ENCODE measurements around the gene NELFCD. TPM values are rescaled to one million over a fixed set of nuclear protein-coding genes. Genes with fewer than 3 reads are reported as not detected.

The NELFCD gene
- total and polyA plus RNA-seq, 10 of the 15 experiments (the other 5 are each of a cell fraction or from before 2014, with no cell fraction given) = 8.9 to 109 (median 82.9) TPM

DNA sequence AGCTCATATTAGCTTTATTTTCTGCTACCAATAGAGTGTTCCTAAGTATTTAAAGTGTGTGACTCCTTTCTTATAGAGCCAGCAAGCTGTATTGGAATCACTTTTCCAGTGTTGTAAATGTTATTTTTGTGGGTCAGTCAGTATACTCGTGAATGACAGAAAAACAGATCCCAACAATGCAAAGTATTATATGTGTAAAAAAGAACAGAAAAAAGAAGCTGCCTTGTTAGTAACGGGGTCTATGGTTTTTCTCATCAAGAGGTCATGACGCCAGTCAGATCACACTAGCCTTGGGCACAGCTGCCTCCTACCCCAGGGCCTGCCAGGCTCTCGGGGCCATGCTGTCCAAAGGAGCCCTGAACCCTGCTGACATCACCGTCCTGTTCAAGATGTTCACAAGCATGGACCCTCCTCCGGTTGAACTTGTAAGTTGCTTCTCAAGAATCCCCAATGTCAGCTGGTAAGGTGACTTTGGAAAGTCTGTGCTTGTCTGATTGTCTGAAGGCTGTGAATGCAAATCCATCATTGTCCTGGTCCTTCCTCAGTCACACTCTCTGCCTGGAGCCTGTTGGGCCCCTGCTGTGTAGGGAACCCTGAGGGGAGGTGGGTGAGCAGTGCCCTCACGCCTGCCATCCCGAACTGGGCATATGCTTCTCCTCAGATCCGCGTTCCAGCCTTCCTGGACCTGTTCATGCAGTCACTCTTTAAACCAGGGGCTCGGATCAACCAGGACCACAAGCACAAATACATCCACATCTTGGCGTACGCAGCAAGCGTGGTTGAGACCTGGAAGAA is 9.8 kb downstream of the NELFCD start:
- CTCF ChIA-PET = interaction anchor here (1.1 kb wide), 1 partner anchor 121 kb away, joined by 4 read pairs; no protein-coding TSS in a partner anchor
- SMC1A ChIA-PET (ENCODE audit: uncharacterized antibody, unreplicated experiment) = interaction anchor here (0.6 kb wide), 1 partner anchor 104 kb away, joined by 3 read pairs; no protein-coding TSS in a partner anchor
- in situ Hi-C loops (cut with MboI) (no loop called here), intact Hi-C loops (cut with micrococcal nuclease; ENCODE audit: unreplicated experiment) (no loop called here)
- Histone ChIP-seq H3K79me2 (ENCODE audit: control insufficient read depth, insufficient read depth, low read length) (peaks cover 2% of the 10 kb centered on the region), H3K4me3 (no peak overlapping the region), H3K27me3 (replicated peaks in 1 of 2; ENCODE audit: control insufficient read depth in 2 of 2, insufficient read depth in 2 of 2, low read length in 1 of 2) (no peaks in the 10 kb centered on the region), H3K9ac (ENCODE audit: control insufficient read depth, insufficient read depth, low read length) (no peak overlapping the region), H3K36me3 (ENCODE audit: control insufficient read depth in 2 of 2, insufficient read depth in 2 of 2, low read length in 1 of 2) (peaks cover 45 to 61% of the 10 kb centered on the region in 2 experiments), H3K4me2 (ENCODE audit: control insufficient read depth, insufficient read depth) (no peak overlapping the region), H3K9me3 (replicated peaks; ENCODE audit: control insufficient read depth, insufficient read depth, low read length) (no peaks in the 10 kb centered on the region), H4K20me1 (ENCODE audit: control insufficient read depth, insufficient read depth) (no peaks in the 10 kb centered on the region; the same call in 1 of the 2 replicates), H2AFZ (ENCODE audit: control insufficient read depth, low read depth, low read length) (no peak overlapping the region), H3K4me1 (ENCODE audit: control insufficient read depth, insufficient read depth, low read length) (peaks cover 14% of the 10 kb centered on the region), H3K27ac (ENCODE audit: control insufficient read depth, insufficient read depth) (no peak overlapping the region)
- RAD21 ChIA-PET (ENCODE audit: unreplicated experiment) = interaction anchor here (0.8 kb wide), 1 partner anchor 8 kb away, joined by 5 read pairs; no protein-coding TSS in a partner anchor
- FAIRE-seq (no peak), DNase-seq (ENCODE audit: low read depth, low spot score) (no peak), ATAC-seq (no peak)
- 98% methylated on average over 14 of the region's 14 CpGs for WGBS (ENCODE audit: insufficient coverage, insufficient replicate concordance, low lambda C conversion rate, missing lambda C conversion rate)
- no TSS peak for BruUV-seq (replicated peaks)
- POLR2A ChIA-PET = interaction anchor here (0.5 to 1.4 kb wide), 3 partner anchors 8 to 114 kb away, joined by 3 to 4 read pairs (median 4); partner anchors contain the start of gene NELFCD
- TF ChIP-seq ZSCAN29 (IDR thresholded peaks at IDR 0.05) (no peak), ZNF207 (IDR thresholded peaks at IDR 0.05; ENCODE audit: borderline replicate concordance) (no peak), YY1 (IDR thresholded peaks at IDR 0.05; ENCODE audit: low read depth, low read length) (no peak), ZNF622 (IDR thresholded peaks at IDR 0.05) (no peak), BHLHE40 (IDR thresholded peaks at IDR 0.05; ENCODE audit: borderline replicate concordance in 1 of 2, low read depth in 2 of 2, low read length in 1 of 2) (no peak), FOS (IDR thresholded peaks at IDR 0.05; ENCODE audit: borderline replicate concordance, extremely low read depth, insufficient read length) (no peak), POLR2AphosphoS5 (IDR thresholded peaks at IDR 0.05; ENCODE audit: low read length) (0 out of 2 replicates have a peak, but pooled peaks have one; percentile 27), POLR2A (IDR thresholded peaks at IDR 0.05; ENCODE audit: low read depth, low read length) (peak; percentile 57)
- TF ChIP-seq, protein P1, sequence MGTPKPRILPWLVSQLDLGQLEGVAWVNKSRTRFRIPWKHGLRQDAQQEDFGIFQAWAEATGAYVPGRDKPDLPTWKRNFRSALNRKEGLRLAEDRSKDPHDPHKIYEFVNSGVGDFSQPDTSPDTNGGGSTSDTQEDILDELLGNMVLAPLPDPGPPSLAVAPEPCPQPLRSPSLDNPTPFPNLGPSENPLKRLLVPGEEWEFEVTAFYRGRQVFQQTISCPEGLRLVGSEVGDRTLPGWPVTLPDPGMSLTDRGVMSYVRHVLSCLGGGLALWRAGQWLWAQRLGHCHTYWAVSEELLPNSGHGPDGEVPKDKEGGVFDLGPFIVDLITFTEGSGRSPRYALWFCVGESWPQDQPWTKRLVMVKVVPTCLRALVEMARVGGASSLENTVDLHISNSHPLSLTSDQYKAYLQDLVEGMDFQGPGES (IDR thresholded peaks at IDR 0.05) = no peak
- TF ChIP-seq, protein P2, sequence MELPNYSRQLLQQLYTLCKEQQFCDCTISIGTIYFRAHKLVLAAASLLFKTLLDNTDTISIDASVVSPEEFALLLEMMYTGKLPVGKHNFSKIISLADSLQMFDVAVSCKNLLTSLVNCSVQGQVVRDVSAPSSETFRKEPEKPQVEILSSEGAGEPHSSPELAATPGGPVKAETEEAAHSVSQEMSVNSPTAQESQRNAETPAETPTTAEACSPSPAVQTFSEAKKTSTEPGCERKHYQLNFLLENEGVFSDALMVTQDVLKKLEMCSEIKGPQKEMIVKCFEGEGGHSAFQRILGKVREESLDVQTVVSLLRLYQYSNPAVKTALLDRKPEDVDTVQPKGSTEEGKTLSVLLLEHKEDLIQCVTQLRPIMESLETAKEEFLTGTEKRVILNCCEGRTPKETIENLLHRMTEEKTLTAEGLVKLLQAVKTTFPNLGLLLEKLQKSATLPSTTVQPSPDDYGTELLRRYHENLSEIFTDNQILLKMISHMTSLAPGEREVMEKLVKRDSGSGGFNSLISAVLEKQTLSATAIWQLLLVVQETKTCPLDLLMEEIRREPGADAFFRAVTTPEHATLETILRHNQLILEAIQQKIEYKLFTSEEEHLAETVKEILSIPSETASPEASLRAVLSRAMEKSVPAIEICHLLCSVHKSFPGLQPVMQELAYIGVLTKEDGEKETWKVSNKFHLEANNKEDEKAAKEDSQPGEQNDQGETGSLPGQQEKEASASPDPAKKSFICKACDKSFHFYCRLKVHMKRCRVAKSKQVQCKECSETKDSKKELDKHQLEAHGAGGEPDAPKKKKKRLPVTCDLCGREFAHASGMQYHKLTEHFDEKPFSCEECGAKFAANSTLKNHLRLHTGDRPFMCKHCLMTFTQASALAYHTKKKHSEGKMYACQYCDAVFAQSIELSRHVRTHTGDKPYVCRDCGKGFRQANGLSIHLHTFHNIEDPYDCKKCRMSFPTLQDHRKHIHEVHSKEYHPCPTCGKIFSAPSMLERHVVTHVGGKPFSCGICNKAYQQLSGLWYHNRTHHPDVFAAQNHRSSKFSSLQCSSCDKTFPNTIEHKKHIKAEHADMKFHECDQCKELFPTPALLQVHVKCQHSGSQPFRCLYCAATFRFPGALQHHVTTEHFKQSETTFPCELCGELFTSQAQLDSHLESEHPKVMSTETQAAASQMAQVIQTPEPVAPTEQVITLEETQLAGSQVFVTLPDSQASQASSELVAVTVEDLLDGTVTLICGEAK (IDR thresholded peaks at IDR 0.05; ENCODE audit: borderline replicate concordance) = no peak
- TF ChIP-seq, protein P3, sequence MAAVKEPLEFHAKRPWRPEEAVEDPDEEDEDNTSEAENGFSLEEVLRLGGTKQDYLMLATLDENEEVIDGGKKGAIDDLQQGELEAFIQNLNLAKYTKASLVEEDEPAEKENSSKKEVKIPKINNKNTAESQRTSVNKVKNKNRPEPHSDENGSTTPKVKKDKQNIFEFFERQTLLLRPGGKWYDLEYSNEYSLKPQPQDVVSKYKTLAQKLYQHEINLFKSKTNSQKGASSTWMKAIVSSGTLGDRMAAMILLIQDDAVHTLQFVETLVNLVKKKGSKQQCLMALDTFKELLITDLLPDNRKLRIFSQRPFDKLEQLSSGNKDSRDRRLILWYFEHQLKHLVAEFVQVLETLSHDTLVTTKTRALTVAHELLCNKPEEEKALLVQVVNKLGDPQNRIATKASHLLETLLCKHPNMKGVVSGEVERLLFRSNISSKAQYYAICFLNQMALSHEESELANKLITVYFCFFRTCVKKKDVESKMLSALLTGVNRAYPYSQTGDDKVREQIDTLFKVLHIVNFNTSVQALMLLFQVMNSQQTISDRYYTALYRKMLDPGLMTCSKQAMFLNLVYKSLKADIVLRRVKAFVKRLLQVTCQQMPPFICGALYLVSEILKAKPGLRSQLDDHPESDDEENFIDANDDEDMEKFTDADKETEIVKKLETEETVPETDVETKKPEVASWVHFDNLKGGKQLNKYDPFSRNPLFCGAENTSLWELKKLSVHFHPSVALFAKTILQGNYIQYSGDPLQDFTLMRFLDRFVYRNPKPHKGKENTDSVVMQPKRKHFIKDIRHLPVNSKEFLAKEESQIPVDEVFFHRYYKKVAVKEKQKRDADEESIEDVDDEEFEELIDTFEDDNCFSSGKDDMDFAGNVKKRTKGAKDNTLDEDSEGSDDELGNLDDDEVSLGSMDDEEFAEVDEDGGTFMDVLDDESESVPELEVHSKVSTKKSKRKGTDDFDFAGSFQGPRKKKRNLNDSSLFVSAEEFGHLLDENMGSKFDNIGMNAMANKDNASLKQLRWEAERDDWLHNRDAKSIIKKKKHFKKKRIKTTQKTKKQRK (IDR thresholded peaks at IDR 0.05; ENCODE audit: low read depth, low read length) = no peak
- TF ChIP-seq, protein P4, sequence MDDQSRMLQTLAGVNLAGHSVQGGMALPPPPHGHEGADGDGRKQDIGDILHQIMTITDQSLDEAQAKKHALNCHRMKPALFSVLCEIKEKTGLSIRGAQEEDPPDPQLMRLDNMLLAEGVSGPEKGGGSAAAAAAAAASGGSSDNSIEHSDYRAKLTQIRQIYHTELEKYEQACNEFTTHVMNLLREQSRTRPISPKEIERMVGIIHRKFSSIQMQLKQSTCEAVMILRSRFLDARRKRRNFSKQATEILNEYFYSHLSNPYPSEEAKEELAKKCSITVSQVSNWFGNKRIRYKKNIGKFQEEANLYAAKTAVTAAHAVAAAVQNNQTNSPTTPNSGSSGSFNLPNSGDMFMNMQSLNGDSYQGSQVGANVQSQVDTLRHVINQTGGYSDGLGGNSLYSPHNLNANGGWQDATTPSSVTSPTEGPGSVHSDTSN (IDR thresholded peaks at IDR 0.05; ENCODE audit: insufficient replicate concordance, low read depth, low read length) = no peak
